BJ (cell line): ENCODE data around the gene PLCXD1. TPM values are rescaled to one million over a fixed set of nuclear protein-coding genes. Genes with fewer than 3 reads are reported as not detected.
"Not testable (repeated sequence)": the region's sequence is repeated elsewhere in the genome, so short reads cannot be mapped to it uniquely, and the experiment has no call there.

ENCODE experiments used
- CTCF ChIA-PET: fragments of 350-600 bp; formaldehyde crosslinking; extraction: SDS; loops from one replicate; lab custom pipeline; 2021; ENCODE audit warnings: antibody characterized with exemption, inconsistent platforms; lab: Yijun Ruan, JAX
- POLR2A ChIA-PET: fragments of 300-600 bp; sonication (Branson Sonifier 250); formaldehyde crosslinking; extraction: SDS; loops from one replicate; lab custom pipeline; 2021; ENCODE audit warnings: antibody characterized with exemption; lab: Charles Lee
- DNase-seq: peaks from one replicate; pipeline ENCODE4 v3.0.0-alpha.2; 2011; ENCODE audit warnings: low read depth
- H3K27me3 ChIP-seq: 2 replicates; pipeline ENCODE4 v1.6.0; 2011; ENCODE audit warnings: low read length; ENCODE audit not compliant: control insufficient read depth, insufficient read depth
- H3K36me3 ChIP-seq: 2 replicates; pipeline ENCODE4 v1.5.1; 2011; ENCODE audit warnings: low read length; ENCODE audit not compliant: control insufficient read depth, insufficient read depth
- H3K4me3 ChIP-seq: 2 replicates; pipeline ENCODE4 v1.5.1; 2011; ENCODE audit warnings: low read depth, mild to moderate bottlenecking, control low read depth, low read length
- polyA plus RNA-seq: library from polyadenylated mRNA; depleted of rRNA; stranded (reverse); fragments of >200 nt; gene quantifications from 2 replicates; pipeline ENCODE4 v1.2.3, GENCODE V29; 2011
- TF ChIP-seq, protein P1 (sequence below): IDR thresholded peaks from 2 replicates; pipeline ENCODE4 v1.5.1; 2011; ENCODE audit warnings: low read depth, mild to moderate bottlenecking, control low read depth, inconsistent platforms, low read length, moderate library complexity; ENCODE audit not compliant: insufficient read depth

The PLCXD1 gene
- polyA plus RNA-seq, 1 experiment = 6.4 TPM

DNA sequence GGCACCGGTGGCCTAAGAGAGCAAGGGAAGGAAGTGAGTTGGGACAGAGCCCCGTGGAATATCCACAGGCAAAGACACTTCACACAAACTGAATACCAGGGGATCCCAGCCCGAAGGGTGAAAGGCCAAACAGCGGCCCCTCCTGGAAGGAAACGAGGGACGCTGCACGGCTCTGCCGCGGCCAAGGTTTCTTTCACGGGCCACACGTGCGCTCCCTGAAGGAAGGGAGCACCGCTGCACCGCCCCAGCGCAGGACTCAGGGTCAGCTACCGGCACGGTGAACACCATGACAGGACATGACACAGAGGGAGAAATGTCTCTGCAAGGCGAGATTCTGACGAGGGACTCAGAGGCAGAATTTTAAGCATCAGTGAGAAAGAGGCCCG, 69.0 kb downstream of the PLCXD1 start:
- Histone ChIP-seq H3K36me3 (no peaks in the 10 kb centered on the region; the same call in 1 of the 2 replicates), H3K27me3 (no peaks in the 10 kb centered on the region), H3K4me3 (no peak overlapping the region)
- POLR2A ChIA-PET = no interaction called here
- no peak for DNase-seq
- TF ChIP-seq, protein P1, sequence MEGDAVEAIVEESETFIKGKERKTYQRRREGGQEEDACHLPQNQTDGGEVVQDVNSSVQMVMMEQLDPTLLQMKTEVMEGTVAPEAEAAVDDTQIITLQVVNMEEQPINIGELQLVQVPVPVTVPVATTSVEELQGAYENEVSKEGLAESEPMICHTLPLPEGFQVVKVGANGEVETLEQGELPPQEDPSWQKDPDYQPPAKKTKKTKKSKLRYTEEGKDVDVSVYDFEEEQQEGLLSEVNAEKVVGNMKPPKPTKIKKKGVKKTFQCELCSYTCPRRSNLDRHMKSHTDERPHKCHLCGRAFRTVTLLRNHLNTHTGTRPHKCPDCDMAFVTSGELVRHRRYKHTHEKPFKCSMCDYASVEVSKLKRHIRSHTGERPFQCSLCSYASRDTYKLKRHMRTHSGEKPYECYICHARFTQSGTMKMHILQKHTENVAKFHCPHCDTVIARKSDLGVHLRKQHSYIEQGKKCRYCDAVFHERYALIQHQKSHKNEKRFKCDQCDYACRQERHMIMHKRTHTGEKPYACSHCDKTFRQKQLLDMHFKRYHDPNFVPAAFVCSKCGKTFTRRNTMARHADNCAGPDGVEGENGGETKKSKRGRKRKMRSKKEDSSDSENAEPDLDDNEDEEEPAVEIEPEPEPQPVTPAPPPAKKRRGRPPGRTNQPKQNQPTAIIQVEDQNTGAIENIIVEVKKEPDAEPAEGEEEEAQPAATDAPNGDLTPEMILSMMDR = no peak
- CTCF ChIA-PET = no interaction called here

DNA sequence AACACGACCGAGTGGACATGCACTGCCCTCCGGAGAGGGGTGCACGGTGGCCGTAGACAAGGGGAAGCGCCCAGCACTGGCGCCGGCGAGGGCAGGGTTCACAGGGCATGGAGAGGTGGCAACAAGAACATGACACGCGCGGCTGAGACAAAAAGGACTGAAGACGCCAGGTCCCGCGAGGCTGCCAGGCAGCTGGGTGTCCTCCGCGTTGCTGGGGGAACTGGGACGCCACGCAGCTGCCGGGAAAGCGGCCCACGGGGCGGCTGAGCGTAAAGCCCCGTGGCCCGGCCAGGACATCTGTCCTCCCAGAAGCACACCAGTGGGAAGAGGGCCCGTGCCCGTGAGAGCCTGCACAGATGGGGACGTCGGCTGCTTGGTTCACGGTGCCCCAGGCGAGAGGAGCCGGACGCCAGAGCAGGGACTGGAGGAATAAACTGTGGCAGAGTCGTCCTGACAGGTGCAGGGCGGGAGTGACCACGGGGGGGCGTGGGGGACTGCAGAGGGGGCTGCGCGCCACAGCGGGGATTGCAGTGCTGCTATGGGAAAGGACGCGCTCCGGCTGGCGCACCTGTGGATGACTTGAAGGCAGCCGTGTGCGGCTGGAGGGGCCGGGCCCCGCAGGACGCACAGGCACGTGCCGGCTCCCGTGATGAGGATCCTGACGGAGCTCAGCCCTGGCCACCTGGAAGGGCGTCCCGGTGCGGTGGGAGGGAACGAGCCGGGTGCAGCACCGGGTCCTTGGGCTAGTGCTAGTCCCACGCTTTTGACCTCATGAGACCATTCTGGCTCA, 69.5 kb downstream of the PLCXD1 start:
- ChIA-PET POLR2A (no interaction called here), CTCF (no interaction called here)
- no peaks in the 10 kb centered on the region for H3K27me3 ChIP-seq
- TF ChIP-seq, protein P1 = no peak
- H3K4me3 ChIP-seq = no peak overlapping the region
- DNase-seq = no peak
- H3K36me3 ChIP-seq = peaks cover under 1% of the 10 kb centered on the region

- H3K27me3 ChIP-seq, DNase-seq, CTCF ChIA-PET, H3K4me3 ChIP-seq, H3K36me3 ChIP-seq, POLR2A ChIA-PET: not testable (repeated sequence)
Observed at GRCh38 chrX:351324-351641, 70.1 kb downstream of the PLCXD1 start.

- DNase-seq = no peak
- Histone ChIP-seq H3K36me3 (peaks cover 1% of the 10 kb centered on the region), H3K4me3 (no peak overlapping the region), H3K27me3 (no peaks in the 10 kb centered on the region)
- TF ChIP-seq, protein P1 = no peak
- ChIA-PET POLR2A (no interaction called here), CTCF (no interaction called here)
Observed at GRCh38 chrX:351736-352135, 70.6 kb downstream of the PLCXD1 start.

GRCh38 chrX:352181-352580, 71.0 kb downstream of the PLCXD1 start:
- ChIA-PET POLR2A (no interaction called here), CTCF (no interaction called here)
- DNase-seq = no peak
- Histone ChIP-seq H3K27me3 (no peaks in the 10 kb centered on the region), H3K4me3 (no peak overlapping the region), H3K36me3 (peaks cover 1% of the 10 kb centered on the region)
- TF ChIP-seq, protein P1 = no peak
